H1 (cell line): ENCODE measurements around the gene C21orf58. TPM values are rescaled to one million over a fixed set of nuclear protein-coding genes. Genes with fewer than 3 reads are reported as not detected.

Experiments
- CTCF ChIA-PET: fragments of 300-600 bp; sonication (Branson Sonifier 250); formaldehyde crosslinking; loops from one replicate; lab custom pipeline; 2021; ENCODE audit not compliant: partially characterized antibody; lab: Charles Lee
- POLR2A ChIA-PET: fragments of 300-600 bp; sonication (Branson Sonifier 250); formaldehyde crosslinking; loops from one replicate; lab custom pipeline; 2021; ENCODE audit warnings: inconsistent platforms; ENCODE audit not compliant: partially characterized antibody; lab: Charles Lee
- DNase-seq, 2 experiments: peaks; one replicate each; pipeline versions ENCODE4 v3.0.0 to v3.0.0-alpha.2; 2010 to 2022; ENCODE audit warnings: low spot score in 2 of 2, low read depth in 1 of 2, mixed read lengths in 1 of 2
- FAIRE-seq: peaks from 2 replicates; lab custom pipeline; 2011; peaks lifted over from hg19 to GRCh38; lab: Jason Lieb, UNC
- H2AFZ ChIP-seq: 2 replicates; pipeline ENCODE4 v1.8.1; 2012; ENCODE audit warnings: low read length, inconsistent platforms
- H2AK5ac ChIP-seq: 2 replicates; pipeline ENCODE4 v1.6.1; 2013; ENCODE audit warnings: low read depth, low read length
- H2BK120ac ChIP-seq: replicated peaks from 2 replicates; pipeline ENCODE3; 2013; ENCODE audit warnings: low read depth, low read length, inconsistent platforms
- H2BK12ac ChIP-seq: 2 replicates; pipeline ENCODE4 v1.6.1; 2013; ENCODE audit warnings: low read depth, low read length
- H2BK15ac ChIP-seq: 2 replicates; pipeline ENCODE4 v1.6.1; 2013; ENCODE audit warnings: low read length
- H2BK20ac ChIP-seq: 2 replicates; pipeline ENCODE4 v1.6.1; 2013; ENCODE audit warnings: low read length
- H2BK5ac ChIP-seq: 2 replicates; pipeline ENCODE4 v1.6.1; 2013; ENCODE audit warnings: low read depth, low read length
- H3K14ac ChIP-seq: 2 replicates; pipeline ENCODE4 v1.6.1; 2013; ENCODE audit warnings: inconsistent platforms; ENCODE audit not compliant: insufficient read length
- H3K18ac ChIP-seq: 2 replicates; pipeline ENCODE4 v1.6.1; 2013; ENCODE audit warnings: low read length; ENCODE audit errors: extremely low read depth
- H3K23ac ChIP-seq: 2 replicates; pipeline ENCODE4 v1.6.1; 2013; ENCODE audit warnings: inconsistent platforms; ENCODE audit not compliant: insufficient read length
- H3K23me2 ChIP-seq: 2 replicates; pipeline ENCODE4 v1.6.1; 2013; ENCODE audit warnings: low read depth, low read length
- H3K27ac ChIP-seq: 2 replicates; pipeline ENCODE4 v1.6.1; 2011; ENCODE audit warnings: low read depth, low read length, inconsistent platforms
- H3K27me3 ChIP-seq, 4 experiments: replicated peaks in 1 of 4; 1 replicate in 1 of 4; 2 replicates in 3 of 4; pipeline versions ENCODE4 v1.6.1 to v1.8.1; 2011 to 2013; ENCODE audit warnings: low read length in 3 of 4, mild to moderate bottlenecking in 3 of 4, inconsistent platforms in 2 of 4, mixed read lengths in 2 of 4, moderate library complexity in 1 of 4; ENCODE audit not compliant: control insufficient read depth in 3 of 4, insufficient read depth in 3 of 4; ENCODE audit errors: extremely low read depth in 1 of 4
- H3K36me3 ChIP-seq, 4 experiments: 2 replicates each; pipeline versions ENCODE4 v1.6.1 to v1.8.1; 2011 to 2013; ENCODE audit warnings: mild to moderate bottlenecking in 4 of 4, low read length in 3 of 4, moderate library complexity in 2 of 4, control low read depth in 1 of 4, inconsistent platforms in 1 of 4; ENCODE audit not compliant: insufficient read depth in 4 of 4, control insufficient read depth in 2 of 4
- H3K4ac ChIP-seq: replicated peaks from 2 replicates; pipeline ENCODE3; 2013; ENCODE audit warnings: low read length, low read depth, mixed read lengths, inconsistent platforms; ENCODE audit not compliant: insufficient read length
- H3K4me1 ChIP-seq, 4 experiments: replicated peaks in 1 of 4; 1 replicate in 1 of 4; 2 replicates in 3 of 4; pipeline versions ENCODE4 v1.6.1 to v1.8.1; 2011 to 2013; ENCODE audit warnings: low read length in 3 of 4, inconsistent platforms in 2 of 4, mixed read lengths in 1 of 4; ENCODE audit not compliant: insufficient read depth in 4 of 4, control insufficient read depth in 3 of 4
- H3K4me2 ChIP-seq, 2 experiments: 2 replicates each; pipeline versions ENCODE4 v1.6.1 to v1.8.1; 2011 to 2013; ENCODE audit warnings: low read depth in 2 of 2, low read length in 2 of 2, control low read depth in 1 of 2, inconsistent platforms in 1 of 2, mild to moderate bottlenecking in 1 of 2; ENCODE audit not compliant: insufficient read depth in 1 of 2
- H3K4me3 ChIP-seq, 4 experiments: fragments of 200-600, 300-600 bp in 1 of 4; sonication (generic), shearing (Covaris generic), sonication (Bioruptor Twin) in 1 of 4; 2 replicates each; pipeline versions ENCODE4 v1.5.1 to v1.8.1; 2011 to 2016; ENCODE audit warnings: low read length in 4 of 4, low read depth in 3 of 4, control low read depth in 2 of 4, inconsistent platforms in 2 of 4, mild to moderate bottlenecking in 2 of 4, mixed read lengths in 1 of 4, moderate library complexity in 1 of 4; ENCODE audit not compliant: insufficient read depth in 2 of 4; ENCODE audit errors: extremely low read depth in 1 of 4
- H3K56ac ChIP-seq: replicated peaks from 2 replicates; pipeline ENCODE3; 2013; ENCODE audit warnings: low read depth, mild to moderate bottlenecking, mixed read lengths, low read length, inconsistent platforms; ENCODE audit not compliant: insufficient read length
- H3K79me1 ChIP-seq: 2 replicates; pipeline ENCODE4 v1.6.1; 2013; ENCODE audit warnings: low read depth, low read length, control low read depth
- H3K79me2 ChIP-seq, 2 experiments: 2 replicates each; pipeline versions ENCODE4 v1.6.1 to v1.8.1; 2012 to 2013; ENCODE audit warnings: low read length in 2 of 2, mild to moderate bottlenecking in 2 of 2, inconsistent platforms in 1 of 2; ENCODE audit not compliant: insufficient read depth in 2 of 2, control insufficient read depth in 1 of 2
- H3K9ac ChIP-seq, 4 experiments: replicated peaks in 1 of 4; 1 replicate in 1 of 4; 2 replicates in 3 of 4; pipeline versions ENCODE4 v1.6.1 to v1.8.1; 2011 to 2013; ENCODE audit warnings: low read depth in 3 of 4, low read length in 3 of 4, control low read depth in 2 of 4, mild to moderate bottlenecking in 2 of 4, moderate library complexity in 2 of 4, inconsistent platforms in 1 of 4; ENCODE audit errors: extremely low read depth in 1 of 4
- H3K9me3 ChIP-seq, 2 experiments: 2 replicates each; pipeline versions ENCODE4 v1.6.1 to v1.8.1; 2012 to 2013; ENCODE audit warnings: mild to moderate bottlenecking in 2 of 2, moderate library complexity in 2 of 2, control low read depth in 1 of 2, inconsistent platforms in 1 of 2, low read depth in 1 of 2, low read length in 1 of 2, mixed read lengths in 1 of 2; ENCODE audit not compliant: insufficient read depth in 2 of 2
- H4K20me1 ChIP-seq, 2 experiments: replicated peaks in 1 of 2; 2 replicates each; pipeline versions ENCODE3 to v1.8.1; 2011 to 2013; ENCODE audit warnings: inconsistent platforms in 2 of 2, low read length in 2 of 2, mild to moderate bottlenecking in 1 of 2; ENCODE audit not compliant: insufficient read depth in 2 of 2, control insufficient read depth in 1 of 2
- H4K5ac ChIP-seq: 2 replicates; pipeline ENCODE4 v1.6.1; 2013; ENCODE audit warnings: low read length, low read depth, mixed read lengths, inconsistent platforms; ENCODE audit not compliant: insufficient read length
- H4K8ac ChIP-seq: 2 replicates; pipeline ENCODE4 v1.8.0; 2013; ENCODE audit warnings: mild to moderate bottlenecking, moderate library complexity, low read length, inconsistent platforms; ENCODE audit not compliant: insufficient read depth; ENCODE audit errors: extremely low read depth
- H4K91ac ChIP-seq: replicated peaks from 2 replicates; pipeline ENCODE3; 2013; ENCODE audit warnings: low read length, mixed read lengths, inconsistent platforms; ENCODE audit not compliant: insufficient read length
- BCL11A ChIP-seq, 2 experiments: IDR thresholded peaks; one replicate each; pipeline ENCODE4 v1.6.1; 2011; ENCODE audit warnings: low read depth in 2 of 2, low read length in 2 of 2, mild to moderate bottlenecking in 2 of 2
- CBX5 ChIP-seq: fragments of 300-800, 300-1000 bp; sonication (generic); IDR thresholded peaks from 2 replicates; pipeline ENCODE4 v1.7.1; 2016; ENCODE audit warnings: antibody characterized with exemption, low read length, low read depth
- CEBPB ChIP-seq: IDR thresholded peaks from 2 replicates; pipeline ENCODE4 v1.6.1; 2012; ENCODE audit warnings: low read depth, low read length
- CHD1 ChIP-seq: IDR thresholded peaks from 2 replicates; pipeline ENCODE4 v1.6.1; 2012; ENCODE audit warnings: low read depth, low read length, improper control_type of control experiment
- CHD2 ChIP-seq: IDR thresholded peaks from 2 replicates; pipeline ENCODE4 v1.6.1; 2012; ENCODE audit warnings: low read length, improper control_type of control experiment
- CTBP2 ChIP-seq: IDR thresholded peaks from 2 replicates; pipeline ENCODE4 v1.7.0; 2011; ENCODE audit warnings: borderline replicate concordance, mild to moderate bottlenecking, moderate library complexity, mixed read lengths, low read length; ENCODE audit not compliant: insufficient read depth, insufficient read length
- EGR1 ChIP-seq: IDR thresholded peaks from 2 replicates; pipeline ENCODE4 v1.6.1; 2011; ENCODE audit warnings: low read depth, low read length, borderline replicate concordance
- GABPA ChIP-seq: IDR thresholded peaks from 2 replicates; pipeline ENCODE4 v1.6.1; 2011; ENCODE audit warnings: mild to moderate bottlenecking, low read length, moderate library complexity, borderline replicate concordance; ENCODE audit not compliant: insufficient read depth
- GTF2F1 ChIP-seq: IDR thresholded peaks from 2 replicates; pipeline ENCODE4 v1.6.1; 2012; ENCODE audit warnings: low read depth, low read length, improper control_type of control experiment, borderline replicate concordance
- JUN ChIP-seq: IDR thresholded peaks from 2 replicates; pipeline ENCODE4 v1.6.1; 2011; ENCODE audit warnings: low read depth, mild to moderate bottlenecking, improper control_type of control experiment, low read length
- KDM1A ChIP-seq: fragments of 200-600, 300-600 bp; sonication (generic); IDR thresholded peaks from 2 replicates; pipeline ENCODE4 v1.7.1; 2016; ENCODE audit warnings: mild to moderate bottlenecking, low read length, borderline replicate concordance
- NRF1 ChIP-seq: IDR thresholded peaks from 2 replicates; pipeline ENCODE4 v1.6.1; 2011; ENCODE audit warnings: mild to moderate bottlenecking, low read depth, low read length, improper control_type of control experiment
- POLR2A ChIP-seq, 2 experiments: IDR thresholded peaks; 1 replicate in 1 of 2; 2 replicates in 1 of 2; pipeline ENCODE4 v1.6.1; 2011; ENCODE audit warnings: low read depth in 2 of 2, low read length in 2 of 2, mild to moderate bottlenecking in 2 of 2; ENCODE audit errors: control extremely low read depth in 1 of 2
- SP4 ChIP-seq: IDR thresholded peaks from 2 replicates; pipeline ENCODE4 v1.6.1; 2012; ENCODE audit warnings: low read length, inconsistent platforms
- TCF12 ChIP-seq: IDR thresholded peaks from 2 replicates; pipeline ENCODE4 v1.6.1; 2011; ENCODE audit warnings: low read depth, mild to moderate bottlenecking, low read length
- TEAD4 ChIP-seq: IDR thresholded peaks from 2 replicates; pipeline ENCODE4 v1.6.1; 2012; ENCODE audit warnings: low read depth, low read length, inconsistent platforms, mixed read lengths
- WGBS, 2 experiments: shearing (Covaris generic) in 1 of 2; methylation state at CpG; one replicate each; pipeline versions ENCODE4 v1.1.6 to v1.1.7; 2013 to 2015; ENCODE audit warnings: low lambda C conversion rate in 2 of 2, mixed read lengths in 2 of 2, inconsistent platforms in 1 of 2, low coverage in 1 of 2, missing lambda C conversion rate in 1 of 2; ENCODE audit not compliant: insufficient replicate concordance in 2 of 2, insufficient coverage in 1 of 2, insufficient read length in 1 of 2; ENCODE audit errors: extremely low coverage in 1 of 2, missing lambda C conversion rate in 1 of 2; 5-methylcytosine and 5-hydroxymethylcytosine counted together
- polyA plus RNA-seq, 7 experiments: library from polyadenylated mRNA; depleted of rRNA in 3 of 7; stranded (reverse) in 5 of 7; unstranded in 2 of 7; fragments of >200 nt in 5 of 7; fragments of 200-250 nt in 2 of 7; gene quantifications; 1 replicate in 5 of 7; 2 replicates in 1 of 7; 4 replicates in 1 of 7; pipeline versions ENCODE4 v1.2.1 to v1.2.3, GENCODE V29; 2011 to 2013; ENCODE audit warnings: missing spikeins in 2 of 7, mixed read lengths in 2 of 7
- total RNA-seq: library from RNA; stranded (reverse); fragmentation: NEBNext Ultra II Directional; extraction: Animal tissue kit (Norgen Biotek cat#: 25700); gene quantifications from 2 replicates; pipeline ENCODE4 v1.2.1, GENCODE V29; 2021

The C21orf58 gene
- total and polyA plus RNA-seq, 2 of the 8 experiments (the other 6 are each of a cell fraction or from before 2014, with no cell fraction given): 13.8 to 26.1 TPM

- Histone ChIP-seq H4K8ac (no peak overlapping the region), H2AK5ac (no peak overlapping the region), H3K4me2 (no peak overlapping the region), H2AFZ (no peak overlapping the region), H4K91ac (no peak overlapping the region), H2BK12ac (no peak overlapping the region), H2BK15ac (no peak overlapping the region), H3K4ac (no peak overlapping the region), H3K9me3 (peaks cover 0 to 7% of the 10 kb centered on the region in 2 experiments; a peak in 1 of 4 replicates), H4K20me1 (no peaks in the 10 kb centered on the region), H3K56ac (no peak overlapping the region), H3K23ac (no peak overlapping the region), H3K18ac (no peak overlapping the region), H2BK120ac (no peak overlapping the region), H3K79me2 (no peaks in the 10 kb centered on the region), H3K14ac (no peak overlapping the region), H3K9ac (no peak overlapping the region), H3K27me3 (no peaks in the 10 kb centered on the region), H2BK5ac (no peak overlapping the region), H3K79me1 (peaks cover 3% of the 10 kb centered on the region; the same call in 1 of the 2 replicates), H3K23me2 (no peaks in the 10 kb centered on the region), H3K4me1 (no peaks in the 10 kb centered on the region), H3K27ac (no peak overlapping the region), H4K5ac (no peak overlapping the region), H3K36me3 (peaks cover 15 to 47% (median 38%) of the 10 kb centered on the region in 4 experiments; a peak in 6 of 8 replicates), H3K4me3 (no peak overlapping the region), H2BK20ac (no peak overlapping the region)
- ChIA-PET POLR2A (no interaction called here), CTCF (no interaction called here)
- TF ChIP-seq CHD1 (no peak), TCF12 (no peak), GTF2F1 (no peak), GABPA (no peak), POLR2A (IDR thresholded peaks at IDR 0.05; ENCODE audit: control extremely low read depth in 1 of 2, low read depth in 2 of 2, low read length in 2 of 2) (no peak), EGR1 (no peak), CBX5 (no peak), SP4 (no peak), TEAD4 (no peak), CEBPB (no peak), BCL11A (IDR thresholded peaks at IDR 0.05; ENCODE audit: low read depth in 2 of 2, low read length in 2 of 2) (no peak), JUN (no peak), KDM1A (no peak), NRF1 (no peak), CTBP2 (no peak), CHD2 (no peak)
- DNase-seq (no peak), FAIRE-seq (no peak)
- 90% methylated on average over 10 of the region's 10 CpGs; no CpG with 5 or more reads in 1 of the 2 experiments for WGBS, 2 experiments
Measured at GRCh38 chr21:46361935-46362334, 38.3 kb upstream of the C21orf58 start.
